DND-41 (cell line): ENCODE results near the gene RGS6.

ENCODE experiments used
- ATAC-seq: fragments of 200-7000 bp; cut with Tn5 transposase; 3 replicates; pipeline ENCODE4 v1.9.1; 2021; ENCODE audit warnings: low read depth; ENCODE audit not compliant: insufficient read depth
- DNase-seq: peaks from one replicate; pipeline ENCODE4 v3.0.0-alpha.2; 2020
- H2AFZ ChIP-seq: 2 replicates; pipeline ENCODE4 v1.6.0; 2012; ENCODE audit warnings: low read depth, low read length
- H3K27ac ChIP-seq: 2 replicates; pipeline ENCODE4 v1.5.1; 2012; ENCODE audit warnings: low read length, inconsistent platforms
- H3K27me3 ChIP-seq: fragments of 200-600 bp; sonication (generic); 2 replicates; pipeline ENCODE4 v1.6.0; 2012; ENCODE audit warnings: low read length, mild to moderate bottlenecking, inconsistent platforms; ENCODE audit not compliant: insufficient read depth, poor library complexity
- H3K36me3 ChIP-seq: 2 replicates; pipeline ENCODE4 v1.5.1; 2012; ENCODE audit warnings: low read length, inconsistent platforms; ENCODE audit not compliant: insufficient read depth
- H3K4me1 ChIP-seq: 2 replicates; pipeline ENCODE4 v1.5.1; 2012; ENCODE audit warnings: mild to moderate bottlenecking, low read length; ENCODE audit not compliant: insufficient read depth
- H3K4me2 ChIP-seq: 2 replicates; pipeline ENCODE4 v1.6.0; 2012; ENCODE audit warnings: mild to moderate bottlenecking, moderate library complexity, low read length, inconsistent platforms; ENCODE audit not compliant: insufficient read depth
- H3K4me3 ChIP-seq, 2 experiments: fragments of 200-600 bp in 1 of 2; shearing (Covaris generic) in 1 of 2; 2 replicates each; pipeline ENCODE4 v1.5.1; 2012 to 2016; ENCODE audit warnings: inconsistent platforms in 2 of 2, low read length in 2 of 2, mild to moderate bottlenecking in 2 of 2, low read depth in 1 of 2, moderate library complexity in 1 of 2
- H3K79me2 ChIP-seq: 2 replicates; pipeline ENCODE4 v1.6.0; 2012; ENCODE audit warnings: low read length, inconsistent platforms; ENCODE audit not compliant: insufficient read depth
- H3K9ac ChIP-seq: 2 replicates; pipeline ENCODE4 v1.6.0; 2012; ENCODE audit warnings: low read depth, mild to moderate bottlenecking, inconsistent platforms, low read length, moderate library complexity
- H3K9me3 ChIP-seq: 2 replicates; pipeline ENCODE4 v1.5.1; 2012; ENCODE audit warnings: low read length, moderate library complexity, mild to moderate bottlenecking, inconsistent platforms; ENCODE audit not compliant: insufficient read depth, severe bottlenecking
- H4K20me1 ChIP-seq: 2 replicates; pipeline ENCODE4 v1.6.0; 2012; ENCODE audit warnings: low read length; ENCODE audit not compliant: insufficient read depth
- CTCF ChIP-seq: IDR thresholded peaks from 2 replicates; pipeline ENCODE4 v1.5.1; 2012; ENCODE audit warnings: borderline replicate concordance, low read length, moderate library complexity, mild to moderate bottlenecking; ENCODE audit not compliant: poor library complexity, severe bottlenecking; ENCODE audit errors: extremely low read depth
- EZH2 ChIP-seq: IDR thresholded peaks from 3 replicates; pipeline ENCODE4 v1.6.1; 2012; ENCODE audit warnings: borderline replicate concordance, low read depth, mild to moderate bottlenecking, moderate library complexity, low read length, inconsistent platforms; ENCODE audit not compliant: severe bottlenecking

The RGS6 gene

DNA sequence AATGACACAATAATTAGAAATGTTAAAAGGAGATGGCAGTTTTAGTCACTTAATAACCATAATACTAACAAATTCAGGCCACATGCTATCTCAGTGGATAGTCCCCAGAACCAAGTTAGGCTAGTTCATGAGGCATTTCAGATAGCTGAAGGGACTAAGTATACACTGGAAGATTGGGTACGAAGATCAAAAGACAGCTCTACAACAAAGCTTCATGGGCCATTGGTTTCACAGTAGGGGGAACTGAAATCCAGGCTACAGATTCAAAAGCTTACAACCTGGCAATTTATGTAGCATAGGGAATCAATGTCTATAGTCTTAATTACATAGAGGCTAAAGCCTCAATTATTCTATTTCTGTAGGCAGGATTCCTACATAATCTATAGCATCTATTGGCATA lies 343.0 kb downstream of the RGS6 start:
- Histone ChIP-seq H3K9me3 (no peaks in the 10 kb centered on the region), H3K4me1 (no peaks in the 10 kb centered on the region), H3K27me3 (peaks cover 2% of the 10 kb centered on the region), H3K4me2 (no peak overlapping the region), H4K20me1 (no peaks in the 10 kb centered on the region), H3K27ac (no peak overlapping the region), H3K36me3 (no peaks in the 10 kb centered on the region), H3K79me2 (no peaks in the 10 kb centered on the region), H2AFZ (no peak overlapping the region), H3K9ac (no peak overlapping the region), H3K4me3 (no peak overlapping the region)
- ATAC-seq (no peak), DNase-seq (no peak)
- TF ChIP-seq CTCF (no peak), EZH2 (no peak)

- Histone ChIP-seq H3K79me2 (no peaks in the 10 kb centered on the region), H3K27me3 (peaks cover 2% of the 10 kb centered on the region), H3K4me3 (no peak overlapping the region), H3K9me3 (peaks cover under 1% of the 10 kb centered on the region), H2AFZ (no peak overlapping the region), H3K27ac (no peak overlapping the region), H3K9ac (no peak overlapping the region), H3K4me1 (no peaks in the 10 kb centered on the region), H3K36me3 (no peaks in the 10 kb centered on the region), H4K20me1 (no peaks in the 10 kb centered on the region), H3K4me2 (no peak overlapping the region)
- DNase-seq (no peak), ATAC-seq (no peak)
- TF ChIP-seq EZH2 = no peak
- TF ChIP-seq CTCF = no peak
Measured at GRCh38 chr14:72278316-72278715, 346.1 kb downstream of the RGS6 start.

- peaks cover under 1% of the 10 kb centered on the region for H3K27me3 ChIP-seq
- H3K9me3 ChIP-seq = peaks cover 23% of the 10 kb centered on the region
- no peaks in the 10 kb centered on the region for H4K20me1 ChIP-seq
- no peak overlapping the region for H2AFZ ChIP-seq
- no peaks in the 10 kb centered on the region for H3K36me3 ChIP-seq
- H3K4me1 ChIP-seq = no peaks in the 10 kb centered on the region
- no peak overlapping the region for H3K4me3 ChIP-seq
- no peak for TF ChIP-seq EZH2
- TF ChIP-seq CTCF = no peak
- no peak overlapping the region for H3K4me2 ChIP-seq
- DNase-seq (no peak), ATAC-seq (no peak)
- no peaks in the 10 kb centered on the region for H3K79me2 ChIP-seq
- no peak overlapping the region for H3K27ac ChIP-seq
- no peak overlapping the region for H3K9ac ChIP-seq
Measured at GRCh38 chr14:72284176-72284575, 351.9 kb downstream of the RGS6 start.

GRCh38 chr14:72290241-72290640 lies 358.0 kb downstream of the RGS6 start:
- Histone ChIP-seq H3K79me2 (no peaks in the 10 kb centered on the region), H3K9ac (no peak overlapping the region), H3K36me3 (no peaks in the 10 kb centered on the region), H3K4me2 (no peak overlapping the region), H3K27ac (no peak overlapping the region), H3K4me3 (no peak overlapping the region), H3K4me1 (no peaks in the 10 kb centered on the region), H4K20me1 (no peaks in the 10 kb centered on the region), H3K9me3 (peaks cover 6% of the 10 kb centered on the region), H2AFZ (no peak overlapping the region), H3K27me3 (peaks cover 5% of the 10 kb centered on the region)
- ATAC-seq (no peak), DNase-seq (no peak)
- no peak for TF ChIP-seq EZH2
- TF ChIP-seq CTCF = no peak
